NK-92 treated with Interleukin-12 subunit alpha and Interleukin-12 subunit beta, amount 100 ng/mL, for 24 hours (cell line): ENCODE measurements around the gene FBXO46.
A peak's percentile ranks its signal among the peaks of the same experiment; 100 is the strongest.
"Not testable (repeated sequence)": the region's sequence is repeated elsewhere in the genome, so short reads cannot be mapped to it uniquely, and the experiment has no call there.

ENCODE experiments used
- DNase-seq: peaks from one replicate; lab custom pipeline; 2025; lab: John Stamatoyannopoulos, UW

FBXO46 gene

DNA sequence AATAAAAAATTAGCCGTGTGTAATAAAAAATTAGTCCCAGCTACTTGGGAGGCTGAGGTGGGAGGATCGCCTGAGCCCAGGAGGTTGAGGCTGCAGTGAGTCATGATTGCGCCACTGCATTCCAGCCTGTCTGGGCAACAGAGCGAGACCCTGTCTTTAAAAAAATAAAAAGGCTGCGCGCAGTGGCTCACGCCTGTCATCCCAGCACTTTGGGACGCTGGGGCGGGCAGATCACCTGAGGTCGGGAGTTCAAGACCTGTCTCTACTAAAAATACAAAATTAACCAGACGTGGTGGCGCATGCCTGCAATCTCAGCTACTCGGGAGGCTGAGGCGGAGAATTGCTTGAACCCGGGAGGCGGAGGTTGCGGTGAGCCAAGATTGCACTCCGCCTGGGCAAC is 2.0 kb downstream of the FBXO46 start:
- not testable (repeated sequence) for DNase-seq

DNA sequence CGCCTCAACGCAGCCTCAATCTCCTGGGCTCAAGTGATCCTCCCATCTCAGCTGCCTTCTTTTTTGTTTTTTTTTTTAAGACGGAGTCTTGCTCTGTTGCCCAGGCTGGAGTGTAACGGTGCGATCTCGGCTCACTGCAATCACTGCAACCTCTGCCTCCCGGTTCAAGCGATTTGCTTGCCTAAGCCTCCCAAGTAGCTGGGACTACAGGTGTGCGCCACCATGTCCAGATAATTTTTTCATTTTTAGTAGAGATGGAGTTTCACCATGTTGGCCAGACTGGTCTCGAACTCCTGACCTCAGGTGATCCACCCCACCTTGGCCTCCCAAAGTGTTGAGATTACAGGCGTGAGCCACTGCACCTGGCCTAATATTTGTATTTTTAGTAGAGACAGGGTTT is 10.6 kb downstream of the FBXO46 start:
- not testable (repeated sequence) for DNase-seq

DNA sequence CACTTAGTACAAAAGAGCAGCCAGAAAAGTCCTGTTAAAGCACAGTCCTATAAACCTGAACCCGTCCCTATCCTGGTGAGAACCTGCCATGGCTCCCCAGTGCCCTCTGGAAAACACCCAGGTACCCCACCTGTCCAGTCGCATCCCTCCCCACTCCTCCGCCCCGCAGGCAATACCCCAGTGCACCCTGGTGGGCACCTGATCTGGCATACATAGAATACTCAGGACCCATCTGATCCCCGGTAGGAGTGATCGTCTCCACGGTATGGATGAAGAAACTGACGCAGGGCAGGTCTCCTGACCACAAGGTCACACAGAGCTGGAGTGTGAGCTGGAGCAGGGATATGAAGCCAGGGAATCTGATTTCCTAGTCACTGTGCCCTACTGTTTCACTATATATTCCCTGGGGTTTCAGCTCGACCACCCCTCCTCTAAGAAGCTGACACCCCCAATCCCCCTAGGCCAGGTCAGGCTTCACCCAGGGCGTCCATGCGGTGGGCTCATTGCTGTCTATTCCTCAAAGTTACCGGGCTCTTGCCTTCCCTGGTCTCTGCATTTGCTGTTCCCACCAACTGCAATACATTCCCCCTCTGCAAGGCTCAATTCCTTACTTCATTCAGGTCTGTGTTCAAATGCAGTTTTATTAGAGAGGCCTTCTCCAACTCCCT is 12.6 kb downstream of the FBXO46 start:
- no peak for DNase-seq

DNA sequence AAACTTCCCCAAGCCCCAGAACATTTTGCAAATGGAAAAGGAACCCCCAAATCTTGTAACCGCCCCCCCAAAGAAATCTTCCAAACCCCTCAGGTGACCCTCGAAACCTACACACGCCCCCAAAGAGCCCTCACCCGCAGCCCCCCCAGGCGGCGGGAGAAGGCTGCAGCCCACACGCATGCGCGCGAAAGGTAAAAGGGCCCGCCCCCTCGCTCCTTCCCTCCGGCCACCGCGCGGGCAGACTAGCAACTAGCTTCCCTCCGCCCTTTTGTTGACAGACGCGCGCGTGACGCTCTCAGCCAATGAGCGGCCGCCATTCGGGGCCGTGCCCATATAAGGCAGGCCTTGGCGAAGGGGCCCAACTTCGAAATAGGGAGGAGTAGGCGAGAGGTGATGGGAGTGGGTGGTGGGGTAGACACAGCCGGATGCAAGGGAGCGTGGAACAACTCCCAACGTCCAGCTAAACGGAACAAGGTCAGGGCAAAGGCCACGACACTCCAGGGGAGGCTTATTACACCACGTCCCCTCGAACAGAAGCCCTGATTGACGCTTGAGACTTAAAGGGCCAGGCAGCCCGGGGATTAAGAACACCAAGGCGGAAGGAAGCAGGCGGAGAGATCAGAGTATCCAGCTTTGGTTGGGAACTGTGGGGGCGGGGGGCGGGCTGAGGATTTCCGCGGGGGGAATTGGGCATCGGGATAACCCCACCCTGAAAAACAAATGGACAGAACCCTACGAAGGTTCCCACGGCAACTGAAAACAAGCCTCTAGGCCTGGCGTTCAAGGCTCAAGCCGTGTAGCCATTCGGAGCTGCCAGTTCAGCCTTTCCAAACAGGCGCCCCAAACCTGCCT is 13.3 kb downstream of the FBXO46 start:
- DNase-seq: peak; percentile 99

DNA sequence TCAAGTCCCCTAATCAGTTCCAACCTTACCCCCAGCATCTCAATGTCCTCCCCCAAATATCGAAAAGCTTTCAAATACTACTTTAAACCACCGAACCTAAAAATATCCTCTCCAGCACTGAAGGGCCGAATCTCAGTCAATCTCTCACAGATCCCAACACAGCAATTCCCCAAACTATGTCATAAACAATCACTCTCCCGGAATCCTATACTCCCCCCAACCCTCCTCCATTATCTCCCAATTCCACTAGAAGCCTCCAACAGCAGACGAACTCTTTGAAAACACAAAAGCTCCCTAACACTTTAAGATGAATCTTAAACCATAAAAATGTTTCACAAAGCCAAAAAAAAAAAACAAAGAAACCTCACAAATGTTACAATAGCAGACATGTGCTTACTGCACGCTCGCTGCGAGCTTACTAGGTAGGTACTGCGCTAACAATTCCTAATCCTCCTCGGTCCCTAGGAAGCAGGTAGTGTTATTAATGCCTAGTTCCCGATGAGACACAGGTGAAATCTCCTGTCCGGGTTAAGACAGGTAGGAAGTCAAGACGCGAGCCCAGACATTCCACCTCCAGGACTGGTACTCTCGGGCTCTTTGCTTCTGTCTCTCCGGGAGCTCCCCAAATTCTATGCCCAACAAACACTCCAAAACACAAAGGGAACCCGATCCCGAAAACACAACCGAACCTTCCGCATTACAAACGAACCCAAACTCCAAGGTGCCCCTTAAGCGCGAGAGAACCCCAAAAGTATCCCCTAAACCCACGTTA is 14.2 kb downstream of the FBXO46 start:
- DNase-seq: no peak

DNA sequence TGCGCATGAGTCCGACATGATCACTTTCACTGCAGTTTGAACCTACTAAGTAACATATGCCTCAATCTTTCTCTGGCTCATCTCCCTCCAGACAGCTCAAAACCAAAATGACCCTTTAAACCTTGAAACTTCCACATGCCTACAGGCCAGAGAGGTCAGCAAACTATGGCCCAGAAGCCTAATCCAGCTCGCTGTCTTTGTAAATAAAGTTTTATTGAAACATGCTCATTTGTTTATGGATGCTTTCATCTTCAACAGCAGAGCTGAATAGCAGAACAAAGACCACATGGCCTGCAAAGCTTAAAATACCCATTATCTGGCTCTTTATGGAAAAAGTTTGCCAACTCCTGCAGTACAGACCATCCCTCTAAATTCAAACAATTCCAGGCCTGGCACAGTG is 15.6 kb downstream of the FBXO46 start:
- no peak for DNase-seq

DNA sequence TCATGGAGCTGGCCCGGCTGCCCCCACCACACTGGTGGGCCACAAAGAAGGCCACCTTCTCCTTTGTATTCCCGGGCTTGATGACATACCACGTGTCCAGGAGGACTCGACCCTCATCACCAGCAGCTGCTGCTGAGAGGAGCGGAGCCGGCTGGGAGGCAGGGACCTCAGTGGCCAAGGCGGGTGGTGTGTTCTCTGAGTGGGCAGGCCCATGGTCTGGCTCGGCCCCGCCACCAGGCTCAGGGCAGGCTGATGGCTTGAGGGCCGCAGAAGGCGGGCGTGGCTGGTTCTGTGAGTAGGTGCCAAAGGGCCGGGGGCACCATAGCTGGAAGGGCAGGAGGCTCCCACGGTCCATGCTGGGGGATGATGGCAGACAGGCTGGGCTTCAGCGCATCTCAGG is 17.6 kb downstream of the FBXO46 start:
- DNase-seq: no peak

DNA sequence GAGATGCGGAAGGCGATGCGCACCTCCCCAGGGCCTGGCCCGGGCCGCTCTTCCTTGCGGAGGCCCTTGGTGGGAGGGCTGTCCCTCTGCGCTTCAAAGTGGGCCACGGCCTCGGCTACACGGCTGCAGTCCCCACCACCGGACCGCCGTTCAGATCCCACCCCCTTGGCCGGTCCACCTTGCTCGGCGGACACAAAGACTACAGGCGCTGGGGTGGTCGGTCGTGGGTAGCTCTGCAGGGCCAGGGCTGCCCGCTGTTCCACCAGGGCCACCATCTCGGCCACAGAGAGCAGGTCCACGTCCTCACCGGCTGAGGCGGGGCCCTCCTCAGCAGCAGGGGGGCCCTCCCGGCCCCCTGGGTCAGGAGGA is 18.0 kb downstream of the FBXO46 start:
- no peak for DNase-seq

DNA sequence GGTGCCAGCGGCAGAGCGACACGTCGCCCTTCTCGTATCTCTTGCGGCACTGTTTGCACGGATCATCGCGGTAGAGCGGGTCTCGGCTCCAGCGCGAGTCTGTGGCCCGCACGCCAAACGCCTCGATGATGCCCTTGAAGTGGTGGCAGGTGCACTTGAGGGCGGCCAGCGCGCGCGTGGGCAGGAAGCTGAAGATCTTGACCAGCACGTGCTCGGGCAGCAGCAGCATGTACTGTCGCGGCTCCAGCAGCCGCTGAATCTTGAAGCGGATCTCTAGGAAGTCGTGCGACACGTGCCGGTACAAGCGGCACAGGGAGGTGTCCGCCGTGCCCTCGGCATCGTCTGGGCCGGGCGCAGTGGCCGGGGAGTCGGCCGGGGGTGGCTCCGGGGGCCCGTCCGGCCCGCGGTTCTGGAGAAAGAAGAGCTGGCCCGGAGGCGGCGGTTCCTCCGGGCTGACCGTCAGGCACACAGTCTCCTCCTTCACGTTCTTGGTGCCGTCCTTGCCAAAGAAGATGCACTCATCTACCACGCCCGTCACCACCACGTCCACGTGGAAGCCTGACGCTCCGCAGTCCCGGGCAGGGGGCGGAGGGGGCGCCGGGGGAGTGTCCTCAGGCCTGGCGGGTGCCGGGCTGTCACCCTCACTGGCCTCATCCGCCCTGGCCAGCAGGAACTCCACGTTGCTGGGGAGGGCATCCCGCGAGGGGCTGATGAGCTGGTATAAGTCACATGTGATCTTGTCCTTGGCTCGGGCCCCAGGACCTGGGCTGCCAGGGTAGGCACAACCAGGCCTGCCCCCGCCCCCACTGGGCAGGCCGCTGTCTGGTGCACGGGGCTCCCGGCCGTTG is 18.6 kb downstream of the FBXO46 start:
- DNase-seq: no peak

DNA sequence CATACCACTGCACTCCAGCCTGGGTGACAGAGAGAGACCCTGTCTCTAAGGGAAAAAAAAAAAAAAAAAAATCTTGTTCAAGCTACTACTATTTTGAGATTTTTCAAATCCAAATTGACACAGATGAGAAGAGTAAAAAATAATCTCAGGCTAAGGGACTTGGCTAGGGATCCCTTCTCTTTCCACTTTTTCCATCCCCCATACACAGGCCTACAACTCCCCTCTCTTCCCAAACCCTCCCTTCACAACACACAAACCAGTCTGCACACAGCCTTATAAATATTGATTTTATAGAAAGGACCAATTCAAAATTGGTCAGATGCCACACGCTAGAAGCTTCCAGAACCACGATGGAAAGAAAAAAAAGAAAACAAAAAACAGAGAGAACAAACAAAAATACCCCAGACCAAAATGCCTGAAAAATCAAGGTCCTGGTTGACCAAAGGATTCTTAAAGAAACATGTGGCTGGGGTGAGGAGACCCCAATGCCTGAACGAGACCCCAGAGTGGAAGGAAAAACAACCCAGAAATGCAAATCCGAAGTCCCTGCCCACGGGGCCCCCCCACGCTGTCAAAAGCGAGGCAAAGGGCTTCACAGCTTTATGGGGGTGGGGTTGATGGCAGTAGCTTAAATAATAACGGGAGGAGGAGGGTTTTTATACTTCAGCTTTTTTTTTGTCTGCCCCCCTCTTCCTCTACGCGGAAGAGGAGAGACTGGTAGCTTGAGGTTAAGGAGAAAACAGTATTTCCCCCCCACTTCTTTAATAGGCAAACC is 20.2 kb downstream of the FBXO46 start:
- no peak for DNase-seq

DNA sequence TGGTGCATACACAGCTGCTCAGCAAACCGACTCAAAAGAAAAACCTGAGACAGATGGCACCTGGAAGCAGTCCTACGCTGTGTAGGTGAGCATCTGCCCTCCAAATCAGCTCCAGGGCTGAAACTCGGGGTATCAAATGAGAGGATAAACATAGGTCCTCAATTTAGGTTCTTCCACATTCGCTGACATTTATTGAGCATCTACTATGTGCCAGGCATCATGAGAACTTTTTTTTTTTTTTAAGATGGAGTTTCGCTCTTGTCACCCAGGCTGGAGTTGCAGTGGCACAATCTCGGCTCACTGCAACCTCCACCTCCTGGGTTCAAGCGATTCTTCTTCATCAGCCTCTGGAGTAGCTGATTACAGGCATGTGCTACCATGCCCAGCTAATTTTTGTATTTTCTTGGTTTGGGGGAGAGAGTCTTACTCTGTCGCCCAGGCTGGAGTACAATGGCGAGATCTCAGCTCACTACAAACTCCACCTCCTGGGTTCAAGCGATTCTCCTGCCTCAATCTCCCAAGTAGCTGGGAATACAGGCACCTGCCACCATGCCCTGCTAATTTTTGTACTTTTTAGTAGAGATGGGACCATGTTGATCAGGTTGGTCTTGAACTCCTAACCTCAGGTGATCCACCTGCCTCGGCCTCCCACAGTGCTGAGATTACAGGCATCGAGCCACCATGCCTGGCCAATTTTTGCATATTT is 24.8 kb downstream of the FBXO46 start:
- no peak for DNase-seq

DNA sequence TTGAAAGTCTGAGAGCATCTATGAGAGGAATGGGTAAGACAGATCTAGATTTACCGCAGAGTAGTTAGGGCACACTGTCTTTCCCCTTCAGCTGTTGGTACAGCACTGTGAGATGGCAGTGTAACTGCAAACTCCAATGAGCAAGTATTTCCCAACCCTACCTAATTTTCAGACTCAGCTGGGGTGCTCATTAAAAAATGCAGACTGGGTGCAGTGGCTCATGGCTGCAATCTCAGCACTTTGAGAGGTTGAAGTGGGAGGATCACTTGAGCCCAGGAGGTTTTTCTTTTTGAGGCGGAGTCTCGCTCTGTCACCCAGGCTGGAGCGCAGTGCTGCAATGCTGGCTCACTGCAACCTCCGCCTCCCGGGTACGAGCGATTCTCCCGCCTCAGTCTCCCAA is 25.6 kb downstream of the FBXO46 start:
- DNase-seq: no peak

DNA sequence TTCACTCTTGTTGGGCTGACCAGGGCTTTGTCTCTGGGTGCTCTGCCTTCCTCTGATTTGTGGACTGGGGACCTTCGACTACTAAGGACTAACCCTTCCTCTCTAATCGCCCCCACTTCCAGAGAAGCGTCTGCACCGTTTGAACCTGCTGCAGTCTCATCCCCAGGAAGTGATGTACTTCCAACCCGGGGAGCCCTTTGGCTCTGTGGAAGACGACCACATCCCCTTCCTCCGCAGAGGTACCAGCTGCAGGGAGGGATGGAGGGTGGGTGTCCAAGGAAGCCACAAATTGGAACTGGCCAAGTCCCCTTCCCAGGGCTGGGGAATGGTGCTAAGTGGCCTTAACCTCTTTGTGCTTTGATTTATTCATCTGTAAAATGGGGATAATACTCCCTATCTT is 29.0 kb downstream of the FBXO46 start:
- DNase-seq: no peak

DNA sequence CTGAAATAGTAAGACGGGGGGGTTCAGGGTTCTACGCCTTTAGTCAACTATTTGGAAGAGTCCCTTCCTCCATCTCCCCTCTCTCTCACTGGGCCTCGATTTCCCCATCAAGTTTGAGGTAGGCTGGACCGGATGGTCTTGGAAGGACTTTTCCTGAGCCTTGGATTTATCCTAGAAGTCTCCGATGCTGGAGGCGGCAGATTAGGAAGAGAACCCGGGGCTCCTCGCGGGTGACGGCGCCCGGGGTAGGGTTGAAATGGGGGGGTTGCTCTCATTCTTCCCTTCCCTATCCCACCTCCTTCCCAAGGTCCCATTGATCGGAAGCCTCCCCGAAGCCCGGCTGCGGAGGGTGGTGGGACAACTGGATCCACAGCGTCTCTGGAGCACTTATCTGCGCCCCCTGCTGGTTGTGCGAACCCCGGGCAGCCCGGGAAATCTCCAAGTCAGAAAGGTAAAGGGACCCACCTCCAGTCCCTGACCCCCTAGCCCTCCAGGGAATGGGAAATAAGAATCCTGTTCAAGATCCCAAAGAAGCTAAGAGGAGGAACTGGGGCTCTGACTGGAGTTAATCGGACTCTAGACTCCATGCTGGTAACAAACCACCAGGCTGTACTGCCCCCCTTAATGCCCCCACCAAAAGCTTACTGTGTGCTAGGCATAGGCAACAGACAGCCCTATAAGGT is 37.4 kb downstream of the FBXO46 start:
- DNase-seq: peak; percentile 73

DNA sequence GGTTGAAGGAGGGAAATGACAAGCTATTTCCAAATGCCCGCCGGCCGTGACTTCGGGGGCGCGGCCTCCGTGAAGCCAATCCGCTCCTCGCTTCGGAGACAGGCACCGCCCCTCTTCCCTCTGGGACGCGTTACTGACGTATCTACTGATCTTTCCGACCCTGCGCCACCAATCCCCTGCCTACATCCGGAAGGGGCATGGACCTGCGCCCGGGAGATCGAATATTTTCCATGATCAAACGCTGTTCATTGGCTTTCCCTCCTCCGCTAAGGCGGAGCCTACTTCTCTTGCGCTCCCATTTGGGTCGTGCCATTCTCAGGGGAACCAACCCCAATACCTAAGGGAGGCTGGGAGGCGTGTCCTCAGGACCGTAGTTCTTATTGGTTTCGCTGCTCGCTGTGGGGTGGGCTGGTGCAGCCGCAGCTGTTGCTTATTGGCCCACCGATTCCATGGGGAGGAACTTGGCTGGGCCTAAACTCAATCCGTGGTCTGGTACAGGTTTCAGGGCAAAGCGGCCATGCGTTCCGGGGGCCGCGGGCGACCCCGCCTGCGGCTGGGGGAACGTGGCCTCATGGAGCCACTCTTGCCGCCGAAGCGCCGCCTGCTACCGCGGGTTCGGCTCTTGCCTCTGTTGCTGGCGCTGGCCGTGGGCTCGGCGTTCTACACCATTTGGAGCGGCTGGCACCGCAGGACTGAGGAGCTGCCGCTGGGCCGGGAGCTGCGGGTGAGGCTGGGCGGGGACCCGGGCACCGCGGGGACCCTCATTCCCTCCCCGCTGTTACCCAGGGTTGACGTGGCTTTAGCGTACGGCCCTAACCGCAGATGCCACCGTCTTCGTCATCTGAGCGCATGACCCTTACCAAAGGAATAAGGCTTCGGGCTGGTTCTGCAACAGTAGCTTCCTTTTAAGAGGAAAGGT is 38.2 kb downstream of the FBXO46 start, which contains the start of gene QPCTL:
Gene QPCTL (plus strand): TSS at position 480 of the 919 bp plus-strand sequence. CDS start 38 bp downstream, at position 518.
- peak; percentile 100 for DNase-seq

DNA sequence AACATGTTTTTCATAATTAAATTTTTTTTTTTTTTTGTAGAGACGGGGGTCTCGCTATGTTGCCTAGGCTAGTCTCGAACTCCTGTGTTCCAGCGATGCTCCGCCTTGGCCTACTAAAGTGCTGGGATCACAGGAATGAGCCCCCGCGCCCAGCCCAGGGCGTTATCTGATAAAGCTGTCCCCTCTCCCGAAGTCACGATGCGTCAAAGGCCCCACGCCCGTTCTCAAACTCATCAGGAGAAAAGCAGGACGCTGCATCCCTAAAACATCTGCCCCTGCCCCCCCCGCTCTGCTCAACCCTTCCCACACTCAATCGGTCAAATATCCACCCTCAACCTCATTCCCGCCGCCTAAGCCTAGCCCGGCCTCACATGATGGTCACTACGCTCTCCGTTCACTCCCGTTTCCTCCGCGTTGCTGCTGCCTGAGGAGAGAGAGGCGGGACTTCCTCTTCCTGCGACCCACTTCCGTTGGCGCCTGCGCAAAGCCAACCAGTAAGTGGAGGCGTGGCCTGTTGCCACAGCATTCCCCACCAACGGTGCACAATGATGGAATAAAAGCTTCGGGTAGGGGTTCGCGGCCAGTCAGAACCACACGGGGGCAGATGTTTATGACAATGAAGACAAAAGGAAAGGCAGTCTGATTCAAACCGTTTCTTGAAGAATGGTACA is 39.0 kb downstream of the FBXO46 start, which contains the start of gene SNRPD2:
Gene SNRPD2 (minus strand): TSS at position 438 of the 671 bp plus-strand sequence. CDS start 65 bp downstream, at position 373.
- DNase-seq: peak; percentile 94

DNA sequence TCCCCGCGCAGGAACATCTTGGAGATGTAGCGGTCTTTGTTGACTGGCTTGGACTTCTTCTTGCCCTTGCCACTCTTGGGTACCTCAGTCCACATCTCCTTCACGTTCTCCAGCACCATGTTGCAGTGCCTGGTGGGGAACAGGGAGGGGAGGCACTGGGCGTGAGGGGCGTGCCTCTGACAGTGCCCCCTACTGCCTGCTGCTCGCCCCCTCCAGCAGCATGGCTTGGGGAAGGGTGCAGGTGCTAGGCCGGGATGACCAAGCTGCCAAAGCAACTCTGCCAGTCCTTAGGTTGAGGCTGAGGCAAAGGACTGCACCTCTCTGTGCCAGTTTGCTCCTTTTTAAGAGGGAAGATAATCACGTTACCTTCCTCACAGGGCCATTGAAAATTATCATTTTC is 43.1 kb downstream of the FBXO46 start:
- no peak for DNase-seq

DNA sequence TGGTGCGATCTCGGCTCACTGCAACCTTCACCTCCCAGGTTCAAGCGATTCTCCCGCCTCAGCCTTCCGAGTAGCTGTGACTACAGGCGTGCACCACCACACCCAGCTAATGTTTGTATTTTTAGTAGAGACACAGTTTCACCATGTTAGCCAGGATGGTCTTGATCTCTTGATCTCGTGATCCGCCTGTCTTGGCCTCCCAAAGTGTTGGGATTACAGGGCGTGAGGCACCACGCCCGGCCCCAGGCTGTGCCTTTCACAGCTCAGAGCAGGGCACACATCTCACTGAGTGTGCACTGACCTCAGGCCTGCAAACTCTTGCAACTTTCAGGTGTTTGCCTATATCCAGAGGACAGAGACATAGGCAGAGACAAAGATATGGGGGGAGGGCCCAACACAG is 45.7 kb downstream of the FBXO46 start:
- not testable (repeated sequence) for DNase-seq
